IPS-18a (cell line): ENCODE measurements around the gene LRRC8B.

Experiments used
- H3K27ac ChIP-seq: one replicate; pipeline ENCODE4 v1.5.1; 2013; ENCODE audit warnings: low read length
- H3K27me3 ChIP-seq: one replicate; pipeline ENCODE4 v1.6.1; 2013; ENCODE audit warnings: mild to moderate bottlenecking, low read length; ENCODE audit not compliant: control insufficient read depth, insufficient read depth
- H3K36me3 ChIP-seq: one replicate; pipeline ENCODE4 v1.6.1; 2013; ENCODE audit warnings: low read depth, low read length; ENCODE audit not compliant: control insufficient read depth
- H3K4me1 ChIP-seq: one replicate; pipeline ENCODE4 v1.6.1; 2013; ENCODE audit warnings: low read depth, low read length; ENCODE audit not compliant: control insufficient read depth
- H3K4me3 ChIP-seq: one replicate; pipeline ENCODE4 v1.5.1; 2013; ENCODE audit warnings: low read length
- H3K9ac ChIP-seq: one replicate; pipeline ENCODE4 v1.6.1; 2013; ENCODE audit warnings: mild to moderate bottlenecking, low read length, moderate library complexity
- H3K9me3 ChIP-seq: one replicate; pipeline ENCODE4 v1.6.1; 2013; ENCODE audit warnings: low read depth, low read length; ENCODE audit not compliant: control insufficient read depth

LRRC8B gene

DNA sequence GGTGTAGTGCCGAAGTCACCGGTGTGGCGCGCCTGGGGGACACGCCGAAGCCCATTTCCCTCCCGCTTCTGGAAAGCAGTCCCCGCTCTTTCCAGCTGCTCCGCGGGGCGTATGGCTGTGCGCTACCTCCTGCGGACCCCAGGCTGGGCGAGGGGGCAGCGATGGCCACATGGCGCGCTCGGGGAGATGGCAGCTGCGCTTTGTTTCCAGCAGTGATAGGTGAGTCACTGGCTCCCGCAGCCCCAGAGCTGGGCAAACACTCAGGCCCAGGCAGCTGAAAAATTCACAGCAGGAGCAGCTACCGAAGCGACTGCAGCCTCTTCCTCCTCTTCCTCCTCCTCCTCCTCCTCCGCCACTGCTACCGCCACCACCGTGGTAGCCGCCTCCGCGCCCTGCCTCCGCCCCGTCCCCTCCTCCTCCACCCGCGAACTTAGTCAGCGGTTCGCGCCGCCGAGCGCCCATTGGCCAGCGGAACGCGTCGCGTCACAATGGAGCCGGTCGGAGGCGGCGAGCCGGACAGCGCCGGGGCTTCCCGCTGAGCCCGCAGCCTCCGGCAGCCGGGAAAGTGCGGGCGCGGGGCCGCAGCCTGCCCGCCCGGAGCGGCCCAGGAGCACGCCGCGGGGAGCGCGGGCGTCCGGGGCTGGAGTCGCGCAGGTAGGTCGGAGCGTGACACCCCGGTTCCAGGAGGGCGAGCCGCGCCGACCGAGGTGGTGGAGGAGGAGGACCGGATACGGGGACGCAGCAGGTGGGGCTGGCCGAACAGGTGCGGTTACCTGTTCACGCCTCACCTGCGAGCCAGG lies at the start of gene LRRC8B:
Gene LRRC8B (plus strand): TSS at position 461 of the 800 bp plus-strand sequence. CDS start 57,822 bp downstream, outside the sequence.
- peak within 1 kb of the TSS; percentile 86 for H3K4me3 ChIP-seq
- H3K27me3 ChIP-seq, result no peaks in the 10 kb centered on the region
- H3K9me3 ChIP-seq, result no peaks in the 10 kb centered on the region
- peaks cover 39% of the 10 kb centered on the region for H3K4me1 ChIP-seq
- H3K36me3 ChIP-seq, result no peaks in the 10 kb centered on the region
- H3K27ac ChIP-seq, result peak within 1 kb of the TSS; percentile 89
- peak within 1 kb of the TSS; percentile 95 for H3K9ac ChIP-seq

DNA sequence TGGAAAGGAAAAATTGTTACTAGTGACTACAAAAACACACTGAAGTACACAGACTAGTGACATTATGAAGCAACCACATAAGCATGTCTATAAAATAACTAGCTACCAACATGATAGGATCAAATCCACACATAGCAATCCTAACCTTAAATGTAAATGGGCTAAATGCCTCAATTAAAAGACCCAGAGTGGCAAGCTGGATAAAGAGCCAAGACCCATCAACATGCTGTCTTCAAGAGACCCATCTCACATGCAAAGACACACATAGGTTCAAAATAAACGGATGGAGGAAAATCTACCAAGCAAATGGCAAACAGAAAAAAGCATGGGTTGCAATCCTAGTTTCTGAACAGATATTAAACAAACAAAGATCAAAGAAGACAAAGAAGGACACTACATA lies 49.4 kb upstream of the LRRC8B start:
- no peak overlapping the region for H3K27ac ChIP-seq
- H3K4me3 ChIP-seq, result no peak overlapping the region
- no peak overlapping the region for H3K9ac ChIP-seq
- H3K27me3 ChIP-seq, result no peaks in the 10 kb centered on the region
- H3K9me3 ChIP-seq, result no peaks in the 10 kb centered on the region
- H3K36me3 ChIP-seq, result no peaks in the 10 kb centered on the region
- H3K4me1 ChIP-seq, result no peaks in the 10 kb centered on the region

- Histone ChIP-seq H3K9ac (no peak overlapping the region), H3K27ac (no peak overlapping the region), H3K36me3 (no peaks in the 10 kb centered on the region), H3K9me3 (no peaks in the 10 kb centered on the region), H3K4me3 (no peak overlapping the region), H3K4me1 (no peaks in the 10 kb centered on the region), H3K27me3 (no peaks in the 10 kb centered on the region)
These were observed 48.6 kb upstream of the LRRC8B start for GRCh38 chr1:89476072-89476471.

- Histone ChIP-seq H3K27ac (no peak overlapping the region), H3K36me3 (no peaks in the 10 kb centered on the region), H3K4me1 (no peaks in the 10 kb centered on the region), H3K9me3 (no peaks in the 10 kb centered on the region), H3K27me3 (no peaks in the 10 kb centered on the region), H3K9ac (no peak overlapping the region), H3K4me3 (no peak overlapping the region)
These were observed 41.4 kb upstream of the LRRC8B start for GRCh38 chr1:89483010-89483756.

GRCh38 chr1:89483757-89484077 lies 40.9 kb upstream of the LRRC8B start:
- H3K4me3 ChIP-seq, result no peak overlapping the region
- no peaks in the 10 kb centered on the region for H3K4me1 ChIP-seq
- no peaks in the 10 kb centered on the region for H3K36me3 ChIP-seq
- no peaks in the 10 kb centered on the region for H3K27me3 ChIP-seq
- H3K9me3 ChIP-seq, result no peaks in the 10 kb centered on the region
- H3K27ac ChIP-seq, result no peak overlapping the region
- no peak overlapping the region for H3K9ac ChIP-seq

- Histone ChIP-seq H3K4me1 (no peaks in the 10 kb centered on the region), H3K9ac (no peak overlapping the region), H3K27me3 (no peaks in the 10 kb centered on the region), H3K4me3 (no peak overlapping the region), H3K27ac (no peak overlapping the region), H3K9me3 (no peaks in the 10 kb centered on the region), H3K36me3 (no peaks in the 10 kb centered on the region)
These were observed 40.3 kb upstream of the LRRC8B start for GRCh38 chr1:89484092-89485038.

GRCh38 chr1:89487972-89488371 lies 36.7 kb upstream of the LRRC8B start:
- no peak overlapping the region for H3K27ac ChIP-seq

DNA sequence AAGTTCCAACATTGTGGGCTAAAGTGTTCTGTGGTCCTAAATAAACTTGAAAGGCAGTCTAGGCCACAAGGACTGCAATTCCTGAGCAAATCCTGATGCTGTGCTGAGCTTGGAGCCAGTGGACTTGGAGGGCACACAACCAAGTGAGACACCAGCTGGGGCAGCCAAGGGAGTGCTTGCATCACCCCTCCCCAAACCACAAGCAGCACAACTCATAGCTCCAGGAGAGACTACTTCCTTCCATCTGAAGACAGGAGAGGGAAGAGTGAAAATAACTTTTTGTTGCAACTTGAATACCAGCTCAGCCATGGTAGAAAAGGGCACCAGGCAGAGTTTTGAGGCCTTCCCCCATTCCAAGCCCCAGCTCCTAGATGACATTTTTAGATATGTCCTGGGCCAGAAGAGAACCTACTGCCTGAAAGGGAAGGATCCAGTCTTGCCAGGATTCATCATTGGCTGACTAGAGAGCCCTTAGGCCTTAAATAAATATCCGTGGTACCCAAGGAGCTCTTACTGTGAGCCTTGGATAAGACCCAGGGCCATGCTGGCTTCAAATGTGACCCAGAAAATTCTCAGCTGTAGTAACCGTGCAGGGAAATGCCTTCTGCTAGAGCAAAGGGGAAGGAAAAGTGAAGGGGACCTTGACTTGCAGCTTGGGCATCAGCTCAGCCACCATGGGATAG lies 35.4 kb upstream of the LRRC8B start:
- Histone ChIP-seq H3K27ac (no peak overlapping the region), H3K27me3 (no peaks in the 10 kb centered on the region), H3K9me3 (no peaks in the 10 kb centered on the region), H3K4me3 (no peak overlapping the region), H3K4me1 (no peaks in the 10 kb centered on the region), H3K36me3 (no peaks in the 10 kb centered on the region), H3K9ac (no peak overlapping the region)

More at GRCh38 chr1:89487972-89488371, 36.7 kb upstream of the LRRC8B start:
- no peaks in the 10 kb centered on the region for H3K9me3 ChIP-seq
- H3K9ac ChIP-seq, result no peak overlapping the region
- H3K4me1 ChIP-seq, result no peaks in the 10 kb centered on the region
- H3K36me3 ChIP-seq, result no peaks in the 10 kb centered on the region
- H3K27me3 ChIP-seq, result no peaks in the 10 kb centered on the region
- no peak overlapping the region for H3K4me3 ChIP-seq

- H3K36me3 ChIP-seq, result no peaks in the 10 kb centered on the region
- H3K9me3 ChIP-seq, result no peaks in the 10 kb centered on the region
- H3K9ac ChIP-seq, result no peak overlapping the region
- no peaks in the 10 kb centered on the region for H3K4me1 ChIP-seq
- H3K27ac ChIP-seq, result no peak overlapping the region
- no peak overlapping the region for H3K4me3 ChIP-seq
- no peaks in the 10 kb centered on the region for H3K27me3 ChIP-seq
These were observed 34.2 kb upstream of the LRRC8B start for GRCh38 chr1:89490389-89490788.

- H3K4me3 ChIP-seq, result no peak overlapping the region
- H3K27ac ChIP-seq, result no peak overlapping the region
- H3K36me3 ChIP-seq, result no peaks in the 10 kb centered on the region
- H3K9ac ChIP-seq, result no peak overlapping the region
- no peaks in the 10 kb centered on the region for H3K27me3 ChIP-seq
- no peaks in the 10 kb centered on the region for H3K9me3 ChIP-seq
- H3K4me1 ChIP-seq, result no peaks in the 10 kb centered on the region
These were observed 25.3 kb upstream of the LRRC8B start for GRCh38 chr1:89499320-89499719.

DNA sequence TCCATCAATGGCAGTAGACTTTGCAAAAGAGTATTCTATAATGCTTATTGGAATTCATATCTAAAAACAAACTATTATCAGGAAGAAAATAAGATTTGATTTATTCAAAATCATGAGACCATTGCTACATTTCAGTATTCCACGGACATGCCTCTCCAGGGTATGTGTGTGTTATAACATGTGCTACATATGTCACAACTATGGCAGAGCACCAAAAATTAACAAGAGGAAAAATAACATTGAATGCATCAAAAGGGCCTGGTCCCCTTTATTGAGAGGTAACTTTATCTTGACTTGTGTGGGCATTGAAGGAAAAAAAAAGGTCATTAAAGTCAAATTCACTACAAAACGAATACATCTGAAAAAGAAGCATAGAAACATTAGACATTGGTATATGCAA lies 22.6 kb upstream of the LRRC8B start:
- Histone ChIP-seq H3K27me3 (no peaks in the 10 kb centered on the region), H3K4me1 (no peaks in the 10 kb centered on the region), H3K4me3 (no peak overlapping the region), H3K36me3 (no peaks in the 10 kb centered on the region), H3K9ac (no peak overlapping the region), H3K27ac (no peak overlapping the region), H3K9me3 (no peaks in the 10 kb centered on the region)
